SK-N-SH (cell line): ENCODE results near the gene FNDC11. TPM values are rescaled to one million over a fixed set of nuclear protein-coding genes. Genes with fewer than 3 reads are reported as not detected.
A peak's percentile ranks its signal among the peaks of the same experiment; 100 is the strongest.

Experiments
- CTCF ChIA-PET: fragments of 300-600, 350-600 bp; formaldehyde crosslinking; extraction: SDS; loops from one replicate; lab custom pipeline; 2021; lab: Yijun Ruan, JAX
- POLR2A ChIA-PET: fragments of 350-600 bp; sonication (Branson Sonifier 250); formaldehyde crosslinking; extraction: SDS; loops from one replicate; lab custom pipeline; 2020; ENCODE audit warnings: antibody characterized with exemption, inconsistent platforms; lab: Yijun Ruan, JAX
- DNase-seq: peaks from one replicate; pipeline ENCODE4 v3.0.0; 2012
- H2AFZ ChIP-seq: fragments of 200-600 bp; sonication (generic); 2 replicates; pipeline ENCODE4 v1.8.1; 2016; ENCODE audit warnings: antibody characterized with exemption, mild to moderate bottlenecking, low read depth
- H3F3A ChIP-seq: fragments of 200-600 bp; sonication (generic); replicated peaks from 2 replicates; pipeline ENCODE3; 2016; ENCODE audit warnings: antibody characterized with exemption, mild to moderate bottlenecking; ENCODE audit not compliant: insufficient read depth
- H3K27ac ChIP-seq, 2 experiments: fragments of 200-500 bp in 1 of 2; fragments of 200-600 bp in 1 of 2; sonication (Bioruptor generic) in 1 of 2; sonication (generic), shearing (Covaris generic) in 1 of 2; 2 replicates each; pipeline versions ENCODE4 v1.5.1 to v1.6.1; 2014 to 2016; ENCODE audit warnings: low read depth in 2 of 2, inconsistent platforms in 1 of 2, low read length in 1 of 2, mild to moderate bottlenecking in 1 of 2, mixed read lengths in 1 of 2
- H3K27me3 ChIP-seq: fragments of 200-600 bp; sonication (generic), shearing (Covaris generic); 2 replicates; pipeline ENCODE4 v1.6.1; 2016; ENCODE audit warnings: mixed run types; ENCODE audit not compliant: insufficient read depth
- H3K36me3 ChIP-seq, 2 experiments: fragments of 200-500 bp in 1 of 2; fragments of 200-600 bp in 1 of 2; sonication (Bioruptor generic) in 1 of 2; sonication (generic) in 1 of 2; replicated peaks in 1 of 2; 2 replicates each; pipeline versions ENCODE3 to v1.5.1; 2014 to 2016; ENCODE audit warnings: low read length in 1 of 2, mild to moderate bottlenecking in 1 of 2; ENCODE audit not compliant: insufficient read depth in 2 of 2, control insufficient read depth in 1 of 2
- H3K4me1 ChIP-seq, 2 experiments: fragments of 200-500 bp in 1 of 2; fragments of 200-600 bp in 1 of 2; sonication (Bioruptor generic) in 1 of 2; sonication (generic), shearing (Covaris generic) in 1 of 2; 2 replicates each; pipeline versions ENCODE4 v1.5.1 to v1.6.1; 2014 to 2016; ENCODE audit warnings: low read depth in 1 of 2, low read length in 1 of 2, mixed run types in 1 of 2; ENCODE audit not compliant: insufficient read depth in 2 of 2, control insufficient read depth in 1 of 2
- H3K4me2 ChIP-seq: fragments of 200-600 bp; sonication (generic), shearing (Covaris generic); 2 replicates; pipeline ENCODE4 v1.6.1; 2017; ENCODE audit warnings: mixed run types
- H3K4me3 ChIP-seq, 2 experiments: fragments of 200-500 bp in 1 of 2; fragments of 200-600 bp in 1 of 2; sonication (Bioruptor generic) in 1 of 2; sonication (generic), shearing (Covaris generic) in 1 of 2; 2 replicates each; pipeline versions ENCODE4 v1.5.1 to v1.8.1; 2014 to 2016; ENCODE audit warnings: low read depth in 2 of 2, inconsistent platforms in 1 of 2, low read length in 1 of 2, mild to moderate bottlenecking in 1 of 2, mixed read lengths in 1 of 2, moderate library complexity in 1 of 2
- H3K79me2 ChIP-seq: fragments of 200-600 bp; sonication (generic); 2 replicates; pipeline ENCODE4 v1.8.1; 2017; ENCODE audit warnings: mild to moderate bottlenecking; ENCODE audit not compliant: insufficient read depth
- H3K9ac ChIP-seq: fragments of 200-600 bp; sonication (generic); 2 replicates; pipeline ENCODE4 v1.6.1; 2017; ENCODE audit warnings: mixed run types
- H3K9me2 ChIP-seq: fragments of 200-600 bp; sonication (generic); 2 replicates; pipeline ENCODE4 v1.6.1; 2017; ENCODE audit warnings: mixed run types
- H3K9me3 ChIP-seq: fragments of 200-600 bp; sonication (generic); 2 replicates; pipeline ENCODE4 v1.6.1; 2017; ENCODE audit warnings: mixed run types, mild to moderate bottlenecking, moderate library complexity
- H4K20me1 ChIP-seq: fragments of 200-600 bp; sonication (generic); 2 replicates; pipeline ENCODE4 v1.6.1; 2017; ENCODE audit warnings: mild to moderate bottlenecking, mixed run types; ENCODE audit not compliant: insufficient read depth
- CHD2 ChIP-seq: fragments of 150-350 bp; IDR thresholded peaks from 2 replicates; pipeline ENCODE4 v1.6.1; 2018; ENCODE audit warnings: low read length; ENCODE audit not compliant: partially characterized antibody
- FOSL2 ChIP-seq: IDR thresholded peaks from 2 replicates; pipeline ENCODE4 v1.4.0; 2012; ENCODE audit warnings: low read depth, mild to moderate bottlenecking, moderate library complexity, borderline replicate concordance
- FOXM1 ChIP-seq: IDR thresholded peaks from 2 replicates; pipeline ENCODE4 v1.4.0; 2012; ENCODE audit warnings: low read depth, mild to moderate bottlenecking
- JUND ChIP-seq: IDR thresholded peaks from 2 replicates; pipeline ENCODE4 v1.4.0; 2012
- MEF2A ChIP-seq: IDR thresholded peaks from 2 replicates; pipeline ENCODE4 v1.4.0; 2012; ENCODE audit warnings: low read depth, borderline replicate concordance
- RCOR1 ChIP-seq: fragments of 150-350 bp; IDR thresholded peaks from 2 replicates; pipeline ENCODE4 v1.6.1; 2017; ENCODE audit warnings: antibody characterized with exemption, low read length
- REST ChIP-seq: IDR thresholded peaks from 2 replicates; pipeline ENCODE4 v1.6.1; 2012; ENCODE audit warnings: mild to moderate bottlenecking, low read depth, low read length, moderate library complexity
- RXRA ChIP-seq: IDR thresholded peaks from 2 replicates; pipeline ENCODE4 v1.4.0; 2012; ENCODE audit warnings: low read depth, mild to moderate bottlenecking, borderline replicate concordance
- SIN3A ChIP-seq: IDR thresholded peaks from 2 replicates; pipeline ENCODE4 v1.6.1; 2012; ENCODE audit warnings: low read depth, mild to moderate bottlenecking, low read length, moderate library complexity, borderline replicate concordance
- TAF1 ChIP-seq: IDR thresholded peaks from 2 replicates; pipeline ENCODE4 v1.6.1; 2012; ENCODE audit warnings: low read depth, mild to moderate bottlenecking, low read length, moderate library complexity, borderline replicate concordance
- TCF12 ChIP-seq: IDR thresholded peaks from 2 replicates; pipeline ENCODE4 v1.4.0; 2012
- USF1 ChIP-seq: IDR thresholded peaks from 2 replicates; pipeline ENCODE4 v1.4.0; 2012; ENCODE audit warnings: low read depth, borderline replicate concordance
- ZBTB33 ChIP-seq: IDR thresholded peaks from 2 replicates; pipeline ENCODE4 v1.4.0; 2012; ENCODE audit warnings: low read depth, borderline replicate concordance
- WGBS: methylation state at CpG from one replicate; pipeline ENCODE4 v1.1.6; 2017; ENCODE audit warnings: low lambda C conversion rate; 5-methylcytosine and 5-hydroxymethylcytosine counted together
- polyA plus RNA-seq, 3 experiments: library from polyadenylated mRNA; depleted of rRNA; stranded (reverse); fragments of >200 nt; gene quantifications; 2 replicates each; pipeline ENCODE4 v1.2.3, GENCODE V29; 2012

Gene FNDC11
- polyA plus RNA-seq, 1 of the 3 experiments (the other 2 are of a cell fraction), result 5.5 TPM

GRCh38 chr20:63540417-63541186 lies 13.4 kb upstream of the FNDC11 start:
- peak; percentile 72 for DNase-seq
- H3K27me3 ChIP-seq, result no peaks in the 10 kb centered on the region
- no peak overlapping the region for H3K4me3 ChIP-seq
- TF ChIP-seq SIN3A (no peak), USF1 (peak; percentile 45; the same call in 1 of the 2 replicates), FOXM1 (no peak), CHD2 (no peak), JUND (no peak), TAF1 (no peak)
- H3F3A ChIP-seq, result no peaks in the 10 kb centered on the region
- no peaks in the 10 kb centered on the region for H3K9me2 ChIP-seq
- POLR2A ChIA-PET, result no interaction called here
- H3K4me1 ChIP-seq, result peaks cover 0 to 32% of the 10 kb centered on the region in 2 experiments; a peak in 1 of 4 replicates
- CTCF ChIA-PET, result interaction anchor here (1.1 to 6.3 kb wide), 6 partner anchors 9 to 498 kb away, joined by 3 to 82 read pairs (median 44); partner anchors contain the start of genes PPDPF and SRMS
- H3K27ac ChIP-seq, result no peak overlapping the region
- 60% methylated on average over 19 of the region's 49 CpGs for WGBS
- H3K9ac ChIP-seq, result no peak overlapping the region
- no peaks in the 10 kb centered on the region for H4K20me1 ChIP-seq
- H3K36me3 ChIP-seq, result no peaks in the 10 kb centered on the region
- no peak overlapping the region for H3K4me2 ChIP-seq
- H3K79me2 ChIP-seq, result no peaks in the 10 kb centered on the region
- no peak overlapping the region for H2AFZ ChIP-seq
- no peaks in the 10 kb centered on the region for H3K9me3 ChIP-seq

- Histone ChIP-seq H4K20me1 (no peaks in the 10 kb centered on the region), H3K9ac (no peak overlapping the region), H3K79me2 (no peaks in the 10 kb centered on the region), H3K36me3 (no peaks in the 10 kb centered on the region), H3K4me1 (peaks cover 0 to 28% of the 10 kb centered on the region in 2 experiments; a peak in 1 of 4 replicates), H3F3A (no peaks in the 10 kb centered on the region), H3K9me3 (no peaks in the 10 kb centered on the region), H3K4me3 (no peak overlapping the region), H3K27me3 (no peaks in the 10 kb centered on the region), H3K9me2 (no peaks in the 10 kb centered on the region), H2AFZ (no peak overlapping the region), H3K4me2 (no peak overlapping the region), H3K27ac (no peak overlapping the region)
- ChIA-PET CTCF (interaction anchor here (1.1 to 5.4 kb wide), 2 partner anchors 433 to 497 kb away, joined by 3 to 42 read pairs; no protein-coding TSS in a partner anchor), POLR2A (no interaction called here)
- no peak for TF ChIP-seq JUND
- WGBS, result no CpG with 5 or more reads among the region's 28 CpGs
- no peak for DNase-seq
These were observed 12.6 kb upstream of the FNDC11 start for GRCh38 chr20:63541371-63541770.

- Histone ChIP-seq H3K4me2 (no peak overlapping the region), H3K4me1 (peaks cover 0 to 20% of the 10 kb centered on the region in 2 experiments; a peak in 1 of 4 replicates), H3K4me3 (no peak overlapping the region), H2AFZ (no peak overlapping the region), H3K27me3 (no peaks in the 10 kb centered on the region), H3K27ac (no peak overlapping the region), H4K20me1 (no peaks in the 10 kb centered on the region), H3K9me2 (no peaks in the 10 kb centered on the region), H3F3A (no peaks in the 10 kb centered on the region), H3K9me3 (no peaks in the 10 kb centered on the region), H3K9ac (no peak overlapping the region), H3K79me2 (no peaks in the 10 kb centered on the region), H3K36me3 (no peaks in the 10 kb centered on the region)
- no peak for DNase-seq
- ChIA-PET CTCF (interaction anchor here (1.0 to 1.9 kb wide), 4 partner anchors 14 to 431 kb away, joined by 3 to 7 read pairs (median 4); partner anchors contain the start of gene PPDPF), POLR2A (no interaction called here)
- WGBS, result 87% methylated on average over 28 of the region's 36 CpGs
- no peak for TF ChIP-seq JUND
- no peak for TF ChIP-seq FOSL2
- TF ChIP-seq RCOR1, result no peak
- no peak for TF ChIP-seq TCF12
- no peak for TF ChIP-seq MEF2A
- TF ChIP-seq ZBTB33, result no peak
- no peak for TF ChIP-seq CHD2
- TF ChIP-seq RXRA, result no peak
- no peak for TF ChIP-seq REST
These were observed 11.9 kb upstream of the FNDC11 start for GRCh38 chr20:63542031-63542559.
